Activated naive CD4-positive, alpha-beta T cell treated with anti-CD3 and anti-CD28 coated beads, Interleukin-2, amount 50 U/mL, for 16 hours (primary cell): ENCODE results near the gene NUMB.

Experiments
- DNase-seq: peaks from one replicate; pipeline ENCODE4 v3.0.0-alpha.2; 2020

The NUMB gene

DNA sequence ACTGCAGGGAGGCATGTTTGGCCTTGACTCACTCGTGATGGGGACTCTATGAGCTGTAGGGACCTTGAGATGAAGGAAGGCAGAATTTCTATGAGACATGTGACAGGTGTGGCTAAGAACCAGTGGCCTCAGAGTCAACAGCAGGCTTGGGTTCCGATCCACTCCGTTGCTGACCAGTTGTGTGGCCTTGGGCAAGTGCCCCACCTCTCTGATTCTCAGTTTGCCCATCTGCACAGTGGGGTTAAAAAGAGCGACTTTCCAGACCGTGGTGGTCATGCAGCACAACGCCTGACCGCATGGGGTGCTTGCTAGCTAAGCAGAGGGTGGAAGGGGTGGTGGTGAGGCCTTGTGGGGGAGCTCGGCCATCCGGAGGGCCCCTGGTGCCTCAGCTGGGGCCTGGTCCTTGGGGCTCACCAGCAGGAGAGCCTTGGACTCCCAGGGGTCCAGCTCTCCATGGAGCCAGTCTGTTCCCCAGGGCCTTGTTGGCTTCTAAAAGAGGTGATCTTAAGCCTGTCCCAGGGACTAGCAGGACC, 202.6 kb downstream of the NUMB start:
- no peak for DNase-seq

DNA sequence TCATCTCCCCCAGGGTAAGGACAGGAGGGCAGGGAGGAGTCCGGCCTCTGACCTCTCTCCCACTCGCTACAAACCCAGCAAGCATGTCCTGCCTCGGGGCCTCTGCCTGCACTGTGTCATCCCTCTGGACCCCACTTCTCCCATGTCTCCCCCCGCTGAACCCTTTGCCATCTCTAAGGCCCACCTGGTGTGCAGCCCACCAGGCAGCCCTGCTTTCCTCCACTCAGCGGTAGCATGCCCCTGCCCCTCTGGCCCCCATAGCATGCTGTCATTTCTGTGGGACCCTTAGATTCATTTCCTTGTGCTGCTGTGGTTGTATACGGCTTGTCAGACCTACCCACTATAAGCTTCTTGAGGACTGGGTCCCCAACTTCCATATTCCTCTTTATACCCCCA, 203.3 kb downstream of the NUMB start:
- DNase-seq, result no peak

DNA sequence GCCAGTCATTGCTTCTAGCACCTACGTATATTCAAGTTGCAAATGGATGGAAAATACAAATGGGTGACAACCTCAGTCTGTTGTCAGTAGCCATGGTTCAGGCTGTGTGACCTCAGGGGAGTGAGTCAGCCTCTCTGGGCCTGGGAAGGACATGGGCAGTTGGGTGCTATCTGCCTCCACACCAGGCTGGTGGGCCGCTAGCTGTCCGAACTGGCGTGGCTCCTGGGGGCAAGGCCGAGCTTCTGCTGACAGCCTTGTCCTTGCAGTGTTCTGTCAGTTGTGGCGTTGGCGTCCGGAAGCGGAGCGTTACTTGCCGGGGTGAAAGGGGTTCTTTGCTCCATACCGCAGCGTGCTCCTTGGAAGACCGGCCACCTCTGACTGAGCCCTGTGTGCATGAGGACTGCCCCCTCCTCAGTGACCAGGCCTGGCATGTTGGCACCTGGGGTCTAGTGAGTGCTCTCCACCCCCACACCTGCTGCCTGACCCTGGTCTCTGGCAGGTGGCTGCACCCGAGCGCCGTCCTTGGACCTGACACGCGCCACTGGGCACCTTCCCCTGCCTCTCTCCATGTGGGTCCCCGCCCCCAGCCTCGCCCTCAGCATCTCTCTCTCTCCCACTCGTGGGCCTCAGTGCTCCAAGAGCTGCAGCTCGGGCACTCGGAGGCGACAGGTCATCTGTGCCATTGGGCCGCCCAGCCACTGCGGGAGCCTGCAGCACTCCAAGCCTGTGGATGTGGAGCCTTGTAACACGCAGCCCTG, 203.9 kb downstream of the NUMB start:
- no peak for DNase-seq

DNA sequence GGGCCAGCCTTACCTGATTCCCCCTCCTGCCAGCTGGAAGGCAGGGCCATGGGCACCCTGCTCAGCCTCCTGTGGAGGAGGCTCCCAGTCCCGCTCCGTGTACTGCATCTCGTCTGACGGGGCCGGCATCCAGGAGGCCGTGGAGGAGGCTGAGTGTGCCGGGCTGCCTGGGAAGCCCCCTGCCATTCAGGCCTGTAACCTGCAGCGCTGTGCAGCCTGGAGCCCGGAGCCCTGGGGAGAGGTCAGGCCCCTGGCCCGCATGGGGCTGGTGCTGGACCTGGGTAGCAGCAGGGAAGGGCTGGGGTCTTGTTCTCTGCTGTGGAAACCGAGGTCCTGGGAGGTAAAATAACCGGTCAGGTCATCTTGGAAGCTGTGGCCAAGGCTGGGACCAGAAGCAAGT, 204.6 kb downstream of the NUMB start:
- DNase-seq, result no peak

DNA sequence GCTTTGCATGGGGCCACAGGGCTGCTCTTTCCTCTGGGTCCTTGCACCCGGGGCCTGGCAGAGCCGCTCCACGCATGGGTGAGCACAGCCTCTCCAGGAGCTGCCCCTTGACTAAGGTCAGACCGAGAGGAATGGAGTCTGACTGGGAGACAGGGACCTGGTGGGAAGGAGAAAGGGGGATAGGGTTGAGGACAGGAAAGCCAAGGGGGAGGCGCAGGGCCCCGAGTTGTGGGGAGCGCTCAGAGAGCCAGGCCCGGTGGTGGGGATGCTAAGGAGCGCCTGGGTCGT, 205.1 kb downstream of the NUMB start:
- DNase-seq, result no peak

DNA sequence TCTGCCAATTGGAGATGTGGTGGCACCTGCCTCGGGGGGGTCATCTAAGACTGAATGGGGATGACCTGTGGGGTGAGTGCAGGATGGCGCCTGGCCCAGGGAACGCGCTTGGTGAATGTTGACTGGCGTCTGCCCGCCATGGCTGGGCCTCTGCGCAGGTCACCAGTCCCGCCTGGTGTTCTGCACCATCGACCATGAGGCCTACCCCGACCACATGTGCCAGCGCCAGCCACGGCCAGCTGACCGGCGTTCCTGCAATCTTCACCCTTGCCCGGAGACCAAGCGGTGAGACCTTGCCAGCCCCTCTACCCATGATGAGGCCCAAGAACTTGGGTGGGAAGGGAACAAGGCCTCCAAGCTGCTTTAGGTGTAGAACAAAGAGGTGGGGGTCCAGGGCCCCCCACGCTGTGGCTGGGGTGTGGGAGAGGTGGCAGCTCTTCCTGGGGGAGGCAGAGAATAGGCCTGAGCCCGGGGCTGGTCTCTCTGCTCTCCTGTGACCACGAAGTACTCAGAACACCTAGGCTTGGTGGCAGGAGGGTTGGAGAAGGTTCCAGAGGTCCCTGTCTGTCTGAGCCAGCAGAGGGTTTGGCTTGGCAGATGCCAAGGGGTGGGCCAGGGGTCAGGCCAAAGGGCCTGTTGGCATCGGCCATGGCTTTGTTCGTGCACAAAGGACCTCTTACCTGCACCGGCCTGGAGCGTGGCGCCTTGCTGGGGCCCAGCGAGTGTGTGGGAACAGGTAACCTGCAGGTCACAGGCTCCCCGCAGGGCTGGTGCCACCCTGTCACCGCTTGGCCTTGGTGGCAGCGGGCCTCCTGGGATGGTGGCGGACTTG, 205.6 kb downstream of the NUMB start:
- no peak for DNase-seq

DNA sequence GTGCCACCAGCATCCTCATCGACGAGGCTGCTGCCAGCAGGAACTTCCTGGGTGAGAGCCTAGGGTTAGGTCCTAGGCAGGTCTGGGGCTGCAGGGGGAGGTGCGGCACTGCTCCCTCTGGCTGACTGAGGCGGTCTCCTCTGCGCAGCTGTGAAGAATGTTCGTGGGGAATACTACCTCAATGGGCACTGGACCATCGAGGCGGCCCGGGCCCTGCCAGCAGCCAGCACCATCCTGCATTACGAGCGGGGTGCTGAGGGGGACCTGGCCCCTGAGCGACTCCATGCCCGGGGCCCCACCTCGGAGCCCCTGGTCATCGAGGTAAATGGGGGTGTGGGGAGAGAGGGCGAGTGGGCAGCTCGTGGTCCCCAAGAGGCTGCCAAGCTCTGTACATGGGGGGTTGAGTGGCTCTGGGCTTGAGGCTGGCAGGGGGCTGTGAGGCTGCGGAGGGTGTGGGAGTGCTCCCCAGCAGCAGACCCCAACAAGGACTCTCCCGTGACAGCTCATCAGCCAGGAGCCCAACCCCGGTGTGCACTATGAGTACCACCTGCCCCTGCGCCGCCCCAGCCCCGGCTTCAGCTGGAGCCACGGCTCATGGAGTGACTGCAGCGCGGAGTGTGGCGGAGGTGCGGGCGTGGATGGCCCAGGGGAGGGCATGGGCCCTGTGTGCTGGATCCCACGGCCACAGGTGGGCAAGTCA, 206.7 kb downstream of the NUMB start:
- no peak for DNase-seq

DNA sequence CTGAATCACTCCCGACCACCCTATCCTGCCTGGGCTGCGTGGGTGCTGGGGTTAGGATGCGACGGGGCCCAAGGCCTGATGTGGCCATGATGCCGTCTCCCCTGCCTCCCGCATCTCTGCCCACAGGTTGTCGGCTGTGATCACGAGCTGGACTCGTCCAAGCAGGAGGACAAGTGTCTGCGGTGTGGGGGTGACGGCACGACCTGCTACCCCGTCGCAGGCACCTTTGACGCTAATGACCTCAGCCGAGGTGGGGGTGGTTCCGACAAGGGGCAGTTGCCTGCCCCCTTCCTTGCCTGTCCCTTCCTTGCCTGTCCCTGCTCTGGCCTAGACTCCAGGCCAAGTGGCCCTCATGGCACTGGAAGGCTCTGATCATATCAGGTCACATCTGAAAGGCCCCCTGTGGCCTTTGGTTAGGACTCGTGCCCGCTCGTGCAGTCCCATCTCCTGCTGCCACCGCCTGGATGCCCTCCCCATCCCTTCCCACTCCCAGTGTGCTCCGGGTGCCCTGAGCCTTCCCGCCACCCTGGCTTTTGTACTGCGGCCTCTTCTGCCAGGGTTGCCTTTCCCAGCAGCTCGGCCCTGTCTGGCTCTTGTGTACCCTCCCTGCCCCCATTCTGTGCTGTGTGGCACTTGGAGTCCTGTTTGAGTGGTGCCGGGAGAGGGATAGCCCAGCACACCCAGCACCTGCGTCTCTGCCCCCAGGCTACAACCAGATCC, 207.4 kb downstream of the NUMB start:
- DNase-seq, result no peak

DNA sequence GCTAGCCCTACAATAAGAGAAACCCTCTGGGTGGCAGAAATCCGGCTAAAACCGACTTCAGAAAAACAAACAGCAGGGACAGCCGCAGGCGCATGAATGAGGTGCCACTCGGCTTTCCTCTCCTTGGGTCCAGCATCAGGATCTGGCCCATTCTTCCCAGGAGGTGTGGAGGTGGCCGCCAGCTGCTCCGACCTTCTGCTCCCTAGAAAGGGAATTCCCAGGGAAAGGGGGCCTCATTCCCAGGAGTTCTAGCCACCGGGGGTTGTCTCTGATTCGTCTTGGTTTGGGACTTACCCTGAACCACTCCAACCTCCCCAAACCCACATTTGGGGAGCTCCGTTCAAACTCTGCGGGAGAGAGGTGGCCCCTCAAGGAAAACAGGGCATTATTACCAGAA, 208.0 kb downstream of the NUMB start:
- no peak for DNase-seq

DNA sequence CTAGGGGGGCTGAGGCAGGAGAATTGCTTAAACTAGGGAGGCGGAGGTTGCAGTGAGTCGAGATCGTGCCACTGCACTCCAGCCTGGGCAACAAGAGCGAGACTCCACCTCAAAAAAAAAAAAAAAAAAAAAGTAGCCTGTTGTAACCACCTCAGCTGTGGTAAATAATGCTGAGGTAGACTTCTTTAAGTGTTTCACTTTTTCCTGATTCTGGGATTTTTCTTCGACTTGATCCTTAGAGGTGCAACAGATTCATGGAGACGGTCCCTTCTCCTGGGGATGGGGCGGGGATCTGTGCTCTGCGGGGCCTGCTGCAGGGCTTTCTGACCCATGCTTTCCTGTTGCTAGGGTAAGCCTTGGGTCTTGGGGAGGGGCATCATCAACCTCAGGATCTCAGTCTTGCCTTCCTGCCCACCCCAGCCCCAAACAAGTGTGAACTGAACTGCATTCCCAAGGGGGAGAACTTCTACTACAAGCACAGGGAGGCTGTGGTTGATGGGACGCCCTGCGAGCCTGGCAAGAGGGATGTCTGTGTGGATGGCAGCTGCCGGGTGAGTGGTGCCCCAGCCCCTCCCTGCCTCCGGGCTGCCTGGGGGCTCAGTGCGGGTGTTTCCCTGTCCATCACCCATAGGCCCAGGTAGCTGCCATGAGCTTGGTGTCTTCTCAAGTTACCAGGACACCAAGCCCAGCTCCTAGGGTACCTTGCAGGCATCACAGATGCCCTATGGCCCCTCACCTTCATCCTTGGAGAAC, 208.6 kb downstream of the NUMB start:
- DNase-seq, result no peak

DNA sequence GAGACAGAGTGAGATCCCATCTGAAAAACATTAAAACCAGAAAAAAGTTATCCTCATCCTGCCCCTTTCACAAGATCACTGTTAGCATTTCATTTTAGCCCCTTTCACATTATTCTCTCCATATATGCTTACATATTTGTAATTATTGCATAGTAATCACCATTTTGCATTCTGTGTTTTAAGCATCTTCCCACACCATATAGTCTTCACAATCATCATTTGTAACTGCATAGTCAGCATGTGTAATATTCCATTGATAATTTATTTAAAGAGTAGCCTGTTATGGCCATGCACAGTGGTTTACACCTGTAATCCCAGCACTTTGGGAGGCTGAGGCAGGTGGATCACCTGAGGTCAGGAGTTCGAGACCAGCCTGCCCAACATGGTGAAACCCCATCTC, 209.2 kb downstream of the NUMB start:
- no peak for DNase-seq

DNA sequence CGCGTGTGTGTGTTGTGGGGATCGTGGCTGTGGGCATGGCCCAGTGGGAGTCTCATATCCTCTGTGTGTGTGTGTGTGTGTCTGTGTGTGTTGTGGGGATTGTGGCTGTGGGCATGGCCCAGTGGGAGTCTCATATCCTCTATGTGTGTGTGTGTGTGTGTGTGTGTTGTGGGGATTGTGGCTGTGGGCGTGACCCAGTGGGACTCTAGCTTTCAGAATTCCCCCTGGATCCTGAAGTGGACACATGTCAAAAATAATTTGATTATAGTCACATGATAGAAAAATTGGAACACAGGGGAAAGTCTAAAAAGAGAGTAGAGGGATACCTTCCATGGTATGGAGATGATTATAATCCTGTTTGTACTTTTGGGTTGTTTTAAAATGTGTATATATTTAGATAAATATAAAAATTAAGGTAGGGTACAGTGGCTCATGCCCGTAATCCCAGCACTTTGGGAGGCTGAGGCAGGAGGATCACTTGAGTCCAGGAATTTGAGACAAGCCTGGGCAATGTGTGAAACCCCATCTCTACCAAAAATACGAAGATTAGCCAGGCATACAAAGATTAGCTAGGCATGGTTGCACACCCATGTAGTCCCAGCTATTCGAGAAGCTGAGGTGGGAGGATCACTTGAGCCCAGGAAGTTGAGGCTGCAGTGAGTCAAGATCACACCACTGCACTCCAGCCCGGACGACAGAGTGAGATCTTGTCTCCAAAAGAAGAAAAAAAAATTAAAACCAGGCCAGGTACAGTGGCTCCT, 210.1 kb downstream of the NUMB start:
- no peak for DNase-seq

DNA sequence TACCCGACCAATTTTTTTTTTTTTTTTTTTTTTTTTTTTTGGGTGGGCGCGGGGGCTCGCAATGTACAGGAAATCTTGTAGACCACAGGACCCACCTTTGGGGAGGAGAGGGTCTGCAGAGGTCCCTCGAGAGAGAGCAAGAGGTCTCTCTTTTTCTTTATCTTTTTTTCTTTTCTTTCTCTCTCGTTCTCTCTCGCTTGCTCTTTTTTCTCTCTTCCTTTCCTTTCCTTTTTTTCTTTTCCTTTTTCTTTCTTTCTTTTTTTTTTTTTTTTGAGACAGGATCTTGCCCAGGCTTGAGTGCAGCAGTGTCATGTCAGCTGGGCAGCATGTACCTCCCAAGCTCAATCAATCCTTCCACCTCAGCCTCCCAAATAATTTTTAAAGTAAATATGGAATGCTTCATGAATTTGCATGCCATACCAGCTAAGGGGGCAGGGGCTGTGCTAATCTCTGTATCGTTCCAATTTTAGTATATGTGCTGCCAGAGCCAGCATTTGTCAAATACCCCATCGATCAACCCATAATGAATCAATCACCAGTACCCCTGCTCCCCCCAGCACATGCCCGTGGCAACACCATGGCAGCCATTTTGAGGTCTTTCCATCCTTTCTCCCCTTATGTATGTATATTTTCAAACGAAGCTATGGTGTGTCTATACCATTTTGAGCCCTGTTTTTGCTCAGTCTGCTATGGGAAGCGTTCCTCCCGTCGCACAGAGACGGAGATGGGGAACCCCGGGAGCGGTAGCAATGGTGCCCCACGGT, 211.8 kb downstream of the NUMB start:
- no peak for DNase-seq

DNA sequence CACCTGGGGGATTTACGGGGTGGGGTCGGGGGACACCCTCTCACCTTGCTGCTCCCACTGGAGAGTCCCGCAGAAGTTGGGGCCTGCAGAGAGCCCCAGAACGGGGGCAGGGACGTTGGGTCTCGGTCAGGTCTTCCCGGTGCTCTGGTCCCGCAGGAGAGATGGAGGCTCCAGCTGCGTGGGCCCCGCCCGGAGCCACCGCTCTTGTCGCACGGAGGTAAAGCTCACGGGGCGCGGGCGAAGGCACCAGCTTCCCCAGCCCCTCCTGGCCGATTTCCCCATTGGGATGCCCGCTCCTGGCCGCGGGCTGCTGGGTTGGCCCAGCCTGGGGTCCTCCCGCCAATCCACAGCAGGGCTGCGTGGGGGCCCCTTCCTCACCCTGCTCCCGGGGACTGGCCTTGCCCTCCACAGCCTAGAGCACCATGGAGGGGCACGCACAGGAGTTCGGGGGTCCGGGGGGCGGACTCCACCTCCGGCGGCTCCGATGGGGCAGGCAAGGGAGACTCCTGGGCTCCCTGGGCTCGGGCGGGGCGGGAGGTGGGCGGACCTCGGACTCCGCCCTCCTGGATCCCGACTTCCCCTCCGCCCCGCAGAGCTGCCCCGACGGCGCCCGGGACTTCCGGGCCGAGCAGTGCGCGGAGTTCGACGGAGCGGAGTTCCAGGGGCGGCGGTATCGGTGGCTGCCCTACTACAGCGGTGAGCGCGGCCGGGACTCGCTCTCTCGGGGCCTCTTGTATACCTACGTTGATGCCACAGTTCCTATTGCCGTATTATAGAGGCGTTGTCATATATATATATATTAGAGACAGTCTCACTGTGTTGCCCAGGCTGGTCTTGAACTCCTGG, 212.6 kb downstream of the NUMB start:
- DNase-seq, result peak; percentile 50

DNA sequence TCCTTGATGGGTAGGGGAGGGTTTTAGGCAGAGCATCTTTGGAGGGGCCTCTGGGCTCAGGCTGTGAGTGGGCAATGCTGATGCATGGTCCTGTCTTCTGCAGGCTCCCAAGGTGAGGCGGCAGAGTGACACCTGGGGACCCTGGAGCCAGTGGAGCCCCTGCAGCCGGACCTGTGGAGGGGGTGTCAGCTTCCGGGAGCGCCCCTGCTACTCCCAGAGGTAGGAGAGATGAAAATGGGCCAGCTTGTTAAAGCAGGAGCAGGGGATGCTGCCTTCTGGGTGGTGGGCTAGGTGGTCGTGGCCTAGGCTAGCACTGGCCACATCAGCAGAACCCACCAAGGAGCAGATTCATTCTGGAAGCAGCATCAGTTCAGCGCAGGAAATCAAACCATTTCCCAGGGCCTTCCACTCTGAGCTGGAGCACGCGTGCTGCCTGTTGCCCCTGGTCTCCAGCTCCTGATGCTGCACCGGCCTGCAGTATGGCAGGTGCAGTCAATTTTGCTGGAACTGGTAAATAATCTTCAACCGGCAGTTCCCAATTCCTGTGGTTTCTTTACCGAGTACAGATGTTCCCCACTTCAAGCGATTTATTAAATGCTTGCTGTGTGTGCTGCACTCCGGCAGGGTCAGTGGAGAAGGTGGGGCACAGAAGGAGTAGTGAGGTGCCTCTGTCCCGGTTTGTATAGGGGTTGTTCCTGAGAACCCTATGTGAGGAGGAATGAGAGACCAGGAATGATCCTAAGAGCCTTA, 213.6 kb downstream of the NUMB start:
- DNase-seq, result no peak

DNA sequence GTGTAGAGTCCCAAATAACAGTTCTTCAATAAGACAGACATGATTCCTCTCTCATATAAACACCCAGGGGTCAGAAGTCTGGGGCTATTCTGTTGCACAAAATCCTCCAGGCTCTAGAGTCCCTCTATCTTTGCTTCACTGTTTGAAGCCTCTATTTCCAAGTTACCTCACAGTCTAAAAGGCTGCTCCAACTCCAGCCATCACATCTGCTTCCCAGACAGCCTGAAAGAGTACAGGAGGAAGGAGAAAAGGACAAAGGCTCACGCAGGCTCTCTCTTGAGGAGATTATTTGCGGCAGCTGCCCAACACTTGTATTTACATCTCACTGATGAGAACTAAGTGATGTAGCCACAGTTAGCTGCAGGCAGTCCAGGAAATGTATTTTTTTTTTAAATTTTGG, 214.6 kb downstream of the NUMB start:
- no peak for DNase-seq

DNA sequence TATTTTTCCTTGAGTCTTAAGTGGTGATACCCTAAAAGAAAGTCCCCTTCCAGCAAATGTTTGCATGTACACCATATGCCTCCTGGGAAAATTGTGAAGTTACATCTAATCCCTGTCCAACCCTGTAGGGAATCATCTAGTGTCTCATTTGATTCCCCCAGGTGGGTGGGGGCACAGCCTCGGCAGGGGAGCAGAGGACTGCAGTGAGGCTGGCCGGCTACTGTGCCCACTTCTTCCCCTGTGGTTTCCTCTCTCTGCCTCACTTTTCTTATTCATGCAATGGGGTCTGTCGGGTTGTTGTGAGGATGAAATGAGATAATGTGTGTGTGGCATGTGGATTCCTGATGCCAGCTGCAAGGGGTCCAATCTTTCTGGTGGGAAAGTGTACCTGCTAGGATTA, 215.0 kb downstream of the NUMB start:
- no peak for DNase-seq

DNA sequence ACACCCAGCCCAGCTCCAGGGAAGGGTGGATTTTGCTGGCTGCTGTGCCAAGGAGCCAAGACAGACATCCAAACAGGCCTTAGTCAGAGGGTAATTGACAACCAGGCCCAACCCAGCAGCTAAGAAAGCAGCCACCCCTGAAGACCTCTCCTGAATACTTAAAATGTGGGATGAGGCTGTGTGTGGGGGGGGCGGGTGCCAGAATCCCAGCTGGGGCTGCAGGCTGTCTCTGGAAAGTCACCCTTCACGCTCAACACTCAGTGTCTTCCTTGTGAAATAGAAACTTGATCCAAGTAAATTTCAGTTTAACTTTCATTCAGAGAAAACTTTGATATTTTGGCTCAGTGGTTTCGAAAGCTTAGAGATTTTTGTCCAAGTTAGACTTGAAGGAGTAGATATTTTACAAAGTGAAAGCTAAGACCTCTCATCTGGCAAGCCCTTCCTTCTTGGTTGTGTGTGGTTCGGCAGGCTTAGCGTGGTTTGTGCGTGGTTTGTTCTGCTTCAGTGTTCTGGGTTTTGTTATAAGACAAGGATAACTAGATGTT, 215.9 kb downstream of the NUMB start:
- no peak for DNase-seq
